Endothelial cell of umbilical vein (primary cell): ENCODE results near the gene KCNJ16. TPM values are rescaled to one million over a fixed set of nuclear protein-coding genes. Genes with fewer than 3 reads are reported as not detected.

Experiments
- BruUV-seq: library from RNA; stranded (reverse); fragments of 400-500 nt; replicated peaks from 2 replicates; lab custom pipeline; 2021; lab: Mats Ljungman, UMichigan
- CTCF ChIA-PET: fragments of 300-600, 350-600 bp; sonication (Branson Sonifier 250); formaldehyde crosslinking; loops from one replicate; lab custom pipeline; 2021; ENCODE audit warnings: antibody characterized with exemption, inconsistent platforms; lab: Charles Lee
- POLR2A ChIA-PET: fragments of 300-600, 350-600 bp; sonication (Branson Sonifier 250); formaldehyde crosslinking; loops from one replicate; lab custom pipeline; 2021; ENCODE audit warnings: antibody characterized with exemption, inconsistent platforms; lab: Charles Lee
- DNase-seq: peaks from one replicate; pipeline ENCODE4 v3.0.0-alpha.2; 2011; ENCODE audit warnings: low read depth, low spot score
- FAIRE-seq: peaks from 2 replicates; lab custom pipeline; 2011; peaks lifted over from hg19 to GRCh38; lab: Jason Lieb, UNC
- H2AFZ ChIP-seq: 2 replicates; pipeline ENCODE4 v1.6.0; 2012; ENCODE audit warnings: low read depth, low read length, control low read depth, inconsistent platforms
- H3K27ac ChIP-seq: 2 replicates; pipeline ENCODE4 v1.5.1; 2011; ENCODE audit warnings: low read depth, mild to moderate bottlenecking, control low read depth, low read length, moderate library complexity; ENCODE audit not compliant: insufficient read depth
- H3K27me3 ChIP-seq, 2 experiments: 2 replicates each; pipeline versions ENCODE4 v1.6.0 to v1.6.1; 2011; ENCODE audit warnings: low read length in 2 of 2, mixed read lengths in 1 of 2; ENCODE audit not compliant: control insufficient read depth in 2 of 2, insufficient read depth in 2 of 2
- H3K36me3 ChIP-seq, 2 experiments: 2 replicates in 1 of 2; 3 replicates in 1 of 2; pipeline ENCODE4 v1.5.1; 2011; ENCODE audit warnings: low read length in 2 of 2, mild to moderate bottlenecking in 1 of 2, moderate library complexity in 1 of 2; ENCODE audit not compliant: control insufficient read depth in 2 of 2, insufficient read depth in 2 of 2; ENCODE audit errors: extremely low read depth in 1 of 2
- H3K4me1 ChIP-seq: 3 replicates; pipeline ENCODE4 v1.5.1; 2011; ENCODE audit warnings: mild to moderate bottlenecking, low read length; ENCODE audit not compliant: control insufficient read depth, insufficient read depth; ENCODE audit errors: extremely low read depth
- H3K4me2 ChIP-seq: 2 replicates; pipeline ENCODE4 v1.6.1; 2011; ENCODE audit warnings: low read length, control low read depth, mixed read lengths; ENCODE audit not compliant: insufficient read depth
- H3K4me3 ChIP-seq, 3 experiments: fragments of 200-600 bp in 1 of 3; sonication (generic), shearing (Covaris generic) in 1 of 3; replicated peaks in 1 of 3; 2 replicates each; pipeline ENCODE4 v1.5.1; 2011 to 2016; ENCODE audit warnings: control low read depth in 3 of 3, low read length in 3 of 3, mild to moderate bottlenecking in 2 of 3, inconsistent platforms in 1 of 3, low read depth in 1 of 3, moderate library complexity in 1 of 3; ENCODE audit not compliant: insufficient read depth in 1 of 3
- H3K79me2 ChIP-seq: 2 replicates; pipeline ENCODE4 v1.6.0; 2012; ENCODE audit warnings: low read length, inconsistent platforms; ENCODE audit not compliant: control insufficient read depth, insufficient read depth
- H3K9ac ChIP-seq: replicated peaks from 2 replicates; pipeline ENCODE3; 2011; ENCODE audit warnings: low read length, control low read depth; ENCODE audit not compliant: insufficient read depth; ENCODE audit errors: extremely low read depth
- H3K9me1 ChIP-seq: replicated peaks from 3 replicates; pipeline ENCODE4 v1.6.0; 2011; ENCODE audit warnings: mild to moderate bottlenecking, low read length; ENCODE audit not compliant: control insufficient read depth, insufficient read depth; ENCODE audit errors: extremely low read depth
- H3K9me3 ChIP-seq: replicated peaks from 2 replicates; pipeline ENCODE4 v1.5.1; 2012; ENCODE audit warnings: low read length, inconsistent platforms; ENCODE audit not compliant: control insufficient read depth, insufficient read depth
- H4K20me1 ChIP-seq: replicated peaks from 2 replicates; pipeline ENCODE3; 2011; ENCODE audit warnings: mild to moderate bottlenecking, low read length; ENCODE audit not compliant: control insufficient read depth, insufficient read depth; ENCODE audit errors: extremely low read depth
- CTCF ChIP-seq, 2 donors: IDR thresholded peaks; 1 replicate in 1 of 2; 2 replicates in 1 of 2; pipeline ENCODE4 v1.5.1; 2011; ENCODE audit warnings: low read length in 2 of 2, mild to moderate bottlenecking in 2 of 2, moderate library complexity in 2 of 2, control low read depth in 1 of 2, inconsistent platforms in 1 of 2, low read depth in 1 of 2; ENCODE audit not compliant: insufficient read depth in 1 of 2; ENCODE audit errors: extremely low read depth in 1 of 2
- GATA2 ChIP-seq: IDR thresholded peaks from 2 replicates; pipeline ENCODE4 v1.7.0; 2011; ENCODE audit warnings: low read depth, mild to moderate bottlenecking, moderate library complexity, mixed read lengths, low read length; ENCODE audit not compliant: insufficient read length, insufficient read depth
- JUN ChIP-seq: IDR thresholded peaks from 2 replicates; pipeline ENCODE4 v1.6.1; 2011; ENCODE audit warnings: borderline replicate concordance, low read depth; ENCODE audit not compliant: insufficient read length, insufficient read depth
- MYC ChIP-seq: IDR thresholded peaks from one replicate; pipeline ENCODE4 v1.6.1; 2011; ENCODE audit warnings: mild to moderate bottlenecking, low read depth, low read length
- POLR2A ChIP-seq: IDR thresholded peaks from 2 replicates; pipeline ENCODE4 v1.6.1; 2012; ENCODE audit warnings: low read depth, mild to moderate bottlenecking, control low read depth, low read length
- dilution Hi-C: fragments of 300-500 bp; cut with MboI; formaldehyde crosslinking; loops from one replicate; pipeline ENCODE4 v1.15.0; 2019; ENCODE audit warnings: low sequenced_read_pairs; ENCODE audit not compliant: extremely low pct_ligation_motif_present
- intact Hi-C: fragments of 100-400 bp; cut with micrococcal nuclease; formaldehyde crosslinking; loops from one replicate; pipeline ENCODE4 v1.10.0; 2022
- polyA plus RNA-seq, 4 experiments: library from polyadenylated mRNA; depleted of rRNA in 3 of 4; stranded (reverse) in 3 of 4; unstranded in 1 of 4; fragments of >200 nt; gene quantifications; 2 replicates each; pipeline versions ENCODE4 v1.2.1 to v1.2.3, GENCODE V29; 2011 to 2012; ENCODE audit warnings: missing spikeins in 1 of 4
- total RNA-seq: library from RNA; stranded (reverse); gene quantifications from 2 replicates; pipeline ENCODE4 v1.2.3, GENCODE V29; 2021

Gene KCNJ16
- total and polyA plus RNA-seq, 2 donors (not counting 3 experiments of a cell fraction or from before 2014, with no cell fraction given) = 0.07 TPM; not detected in 1

DNA sequence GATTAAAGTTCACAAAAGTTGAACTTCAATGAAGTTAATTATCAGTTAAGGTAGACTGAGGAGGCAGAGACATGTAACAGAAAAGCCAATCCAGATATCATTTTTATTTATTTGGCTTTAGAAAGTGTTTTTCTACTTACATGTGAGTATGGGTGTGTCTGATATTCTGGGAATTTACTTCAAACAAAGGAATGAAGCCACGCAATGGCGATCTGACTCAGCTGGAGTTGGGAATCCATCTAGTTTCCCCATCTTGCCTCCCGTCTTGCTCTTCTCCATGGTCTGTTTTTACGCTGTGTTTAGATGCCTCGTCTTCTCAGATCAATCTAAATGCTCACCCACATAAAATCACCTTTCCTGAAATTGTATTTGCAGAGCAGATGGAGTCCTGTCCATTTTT lies 1.7 kb upstream of the KCNJ16 start:
- FAIRE-seq (no peak), DNase-seq (no peak)
- dilution Hi-C loops (no loop called here), intact Hi-C loops (no loop called here)
- no peaks in the 10 kb centered on the region for H3K36me3 ChIP-seq
- no peaks in the 10 kb centered on the region for H4K20me1 ChIP-seq
- no peak overlapping the region for H2AFZ ChIP-seq
- ChIA-PET CTCF (no interaction called here), POLR2A (no interaction called here)
- no TSS peak for BruUV-seq
- no peaks in the 10 kb centered on the region for H3K27me3 ChIP-seq
- H3K4me2 ChIP-seq = no peak overlapping the region
- TF ChIP-seq GATA2 (no peak), POLR2A (no peak), MYC (no peak), JUN (no peak)
- no peak overlapping the region for H3K4me3 ChIP-seq
- H3K79me2 ChIP-seq = no peaks in the 10 kb centered on the region
- H3K9ac ChIP-seq = no peak overlapping the region
- H3K4me1 ChIP-seq = no peaks in the 10 kb centered on the region
- no peaks in the 10 kb centered on the region for H3K9me3 ChIP-seq
- H3K9me1 ChIP-seq = no peaks in the 10 kb centered on the region
- H3K27ac ChIP-seq = no peak overlapping the region

DNA sequence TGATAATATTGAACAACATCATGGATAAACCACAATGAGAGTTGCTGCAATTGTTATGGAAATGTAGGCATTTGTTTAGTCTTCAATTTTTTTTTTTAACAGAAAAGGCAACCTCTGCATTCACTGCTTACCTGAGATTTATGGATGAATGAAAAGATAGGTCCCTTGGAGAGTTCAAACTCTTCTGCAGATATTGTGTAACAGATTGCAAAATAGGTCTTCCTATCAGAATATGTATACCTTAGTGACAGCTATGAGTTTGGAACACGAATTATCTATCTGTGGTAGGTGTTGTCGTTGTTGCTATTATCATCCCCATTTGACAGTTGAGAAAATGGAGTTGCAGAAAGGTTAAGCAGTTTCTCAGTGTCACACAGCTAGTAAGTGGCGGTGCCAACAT lies 1.2 kb upstream of the KCNJ16 start:
- no peaks in the 10 kb centered on the region for H3K79me2 ChIP-seq
- H3K27ac ChIP-seq = no peak overlapping the region
- ChIA-PET CTCF (interaction anchor here (1.0 to 1.2 kb wide), 3 partner anchors 8 to 465 kb away, joined by 3 to 5 read pairs (median 3); no protein-coding TSS in a partner anchor), POLR2A (no interaction called here)
- H4K20me1 ChIP-seq = no peaks in the 10 kb centered on the region
- H2AFZ ChIP-seq = no peak overlapping the region
- H3K4me2 ChIP-seq = no peak overlapping the region
- no peak overlapping the region for H3K4me3 ChIP-seq
- TF ChIP-seq CTCF (IDR thresholded peaks at IDR 0.05; ENCODE audit: extremely low read depth in 1 of 2, insufficient read depth in 1 of 2, low read depth in 1 of 2, low read length in 2 of 2) (no peak), POLR2A (no peak)
- BruUV-seq = no TSS peak
- no peak overlapping the region for H3K9ac ChIP-seq
- FAIRE-seq (no peak), DNase-seq (no peak)
- no peaks in the 10 kb centered on the region for H3K9me3 ChIP-seq
- no peaks in the 10 kb centered on the region for H3K27me3 ChIP-seq
- dilution Hi-C loops = no loop called here
- H3K4me1 ChIP-seq = no peaks in the 10 kb centered on the region
- no peaks in the 10 kb centered on the region for H3K9me1 ChIP-seq
- H3K36me3 ChIP-seq = no peaks in the 10 kb centered on the region
- intact Hi-C loops = no loop called here
